H7 (cell line): ENCODE results near the gene PTPRG. TPM values are rescaled to one million over a fixed set of nuclear protein-coding genes. Genes with fewer than 3 reads are reported as not detected.

Source experiments
- DNase-seq: peaks from one replicate; pipeline ENCODE4 v3.0.0; 2012
- H3K27me3 ChIP-seq: 2 replicates; pipeline ENCODE4 v1.6.0; 2011; ENCODE audit warnings: mild to moderate bottlenecking, low read length; ENCODE audit not compliant: control insufficient read depth, insufficient read depth
- H3K36me3 ChIP-seq: replicated peaks from 2 replicates; pipeline ENCODE4 v1.5.1; 2011; ENCODE audit warnings: low read length; ENCODE audit not compliant: control insufficient read depth, insufficient read depth
- H3K4me3 ChIP-seq: 2 replicates; pipeline ENCODE4 v1.5.1; 2011; ENCODE audit warnings: low read depth, mild to moderate bottlenecking, control low read depth, low read length, moderate library complexity; ENCODE audit not compliant: insufficient read depth
- total RNA-seq: library from RNA; depleted of rRNA; stranded (reverse); fragments of >200 nt; shearing (Covaris generic); gene quantifications from 2 replicates; pipeline ENCODE4 v1.2.3, GENCODE V29; 2014

PTPRG gene
- total RNA-seq, 1 experiment from 2014 or later: 54.4 TPM

DNA sequence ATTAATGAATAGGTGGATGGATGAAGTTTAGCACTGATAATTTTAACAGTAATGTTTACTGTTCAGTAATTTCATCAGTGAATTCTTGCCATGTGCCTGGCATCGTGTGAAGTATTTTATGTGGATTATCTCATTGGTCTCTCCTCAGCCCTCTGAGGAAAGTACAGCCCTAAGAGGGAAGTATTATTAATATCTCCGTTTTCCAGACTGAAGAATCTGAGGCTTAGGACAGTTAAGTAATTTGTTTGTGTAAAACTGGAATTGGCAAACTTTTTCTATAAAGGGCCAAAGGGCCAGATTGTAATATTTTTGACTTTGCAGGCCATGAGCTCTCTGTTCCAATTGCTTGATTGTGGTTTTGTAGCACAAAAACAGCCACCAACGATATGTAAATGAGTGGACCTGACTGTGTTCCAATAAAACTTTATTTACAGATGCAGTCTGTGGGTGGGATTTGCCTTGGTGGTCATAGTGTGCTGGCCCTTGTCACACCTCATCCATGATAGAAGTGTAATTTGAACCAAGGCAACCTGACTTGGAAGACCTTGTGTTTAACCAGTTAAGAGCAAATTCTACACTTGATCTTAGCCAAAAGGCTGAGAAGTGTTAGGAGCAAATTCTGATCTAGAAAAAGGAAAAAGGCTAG, 556.7 kb downstream of the PTPRG start:
- Histone ChIP-seq H3K27me3 (no peaks in the 10 kb centered on the region), H3K36me3 (no peaks in the 10 kb centered on the region), H3K4me3 (no peak overlapping the region)
- no peak for DNase-seq

DNA sequence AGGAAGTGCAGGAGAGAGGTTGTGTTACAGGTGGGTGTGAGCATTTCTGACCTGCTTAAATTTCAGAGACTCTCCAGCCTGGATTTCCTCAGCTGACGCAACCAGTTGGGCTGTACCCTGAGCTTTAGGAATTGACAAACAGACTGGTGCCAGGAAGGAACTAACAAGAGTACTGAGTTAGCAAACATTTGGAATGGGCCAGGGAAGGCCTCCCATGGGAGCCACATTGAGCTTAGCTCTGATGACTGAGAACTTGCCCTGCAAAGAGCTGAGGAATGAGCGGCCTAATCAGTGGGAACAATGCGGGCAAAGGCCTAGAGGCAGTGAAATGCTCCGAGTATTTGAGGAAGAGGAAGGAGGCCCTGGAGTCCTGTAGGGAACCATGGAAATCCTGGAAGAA, 557.8 kb downstream of the PTPRG start:
- DNase-seq: no peak
- H3K27me3 ChIP-seq: no peaks in the 10 kb centered on the region

DNA sequence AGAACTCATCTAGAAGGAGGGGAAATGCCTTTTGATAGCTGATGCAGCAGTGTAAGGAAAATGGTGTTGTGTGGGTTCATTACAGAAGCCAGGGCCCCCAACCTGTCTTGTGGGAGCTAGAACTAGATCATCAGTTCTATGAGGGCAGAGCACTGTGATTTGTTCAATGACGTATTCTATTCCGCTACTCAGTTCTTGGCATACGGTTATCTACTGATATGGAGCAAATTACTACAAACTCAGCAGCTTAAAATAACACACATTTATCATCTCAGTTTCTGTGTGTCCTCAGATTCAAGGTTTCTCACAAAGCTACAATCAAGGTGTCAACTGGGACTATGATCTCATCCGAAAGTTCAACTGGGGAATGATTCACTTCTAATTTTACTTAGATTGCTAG, 561.4 kb downstream of the PTPRG start:
- H3K27me3 ChIP-seq: no peaks in the 10 kb centered on the region
- no peak for DNase-seq
- no peaks in the 10 kb centered on the region for H3K36me3 ChIP-seq
- no peak overlapping the region for H3K4me3 ChIP-seq

More for the DNA sequence above, 557.8 kb downstream of the PTPRG start:
- Histone ChIP-seq H3K36me3 (no peaks in the 10 kb centered on the region), H3K4me3 (no peak overlapping the region)

GRCh38 chr3:62125380-62125779, 564.0 kb downstream of the PTPRG start:
- no peaks in the 10 kb centered on the region for H3K27me3 ChIP-seq
- no peak overlapping the region for H3K4me3 ChIP-seq
- H3K36me3 ChIP-seq: no peaks in the 10 kb centered on the region
- DNase-seq: no peak

GRCh38 chr3:62127116-62127515, 565.7 kb downstream of the PTPRG start:
- Histone ChIP-seq H3K36me3 (no peaks in the 10 kb centered on the region), H3K4me3 (no peak overlapping the region), H3K27me3 (no peaks in the 10 kb centered on the region)
- no peak for DNase-seq

DNA sequence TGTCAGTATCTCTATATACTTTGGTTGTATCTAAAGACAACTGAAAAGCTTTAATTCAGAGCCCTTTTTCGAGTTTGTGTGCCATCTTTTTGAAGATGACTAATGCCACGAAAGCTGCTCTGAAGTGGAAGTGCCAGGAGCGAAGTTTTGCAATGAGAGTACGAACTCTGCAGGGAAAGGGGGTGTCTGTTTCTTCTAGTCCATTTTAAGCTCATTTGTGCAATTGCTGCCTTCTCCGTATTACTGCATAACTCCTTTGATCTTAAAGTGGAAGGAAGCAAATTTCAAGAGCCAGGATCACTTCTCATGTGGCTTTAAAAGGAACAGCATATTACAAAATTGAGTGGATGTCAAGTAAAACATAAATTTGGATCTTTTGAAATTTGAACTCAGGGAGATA, 566.7 kb downstream of the PTPRG start:
- no peaks in the 10 kb centered on the region; the same call in 1 of the 2 replicates for H3K36me3 ChIP-seq
- no peak for DNase-seq

DNA sequence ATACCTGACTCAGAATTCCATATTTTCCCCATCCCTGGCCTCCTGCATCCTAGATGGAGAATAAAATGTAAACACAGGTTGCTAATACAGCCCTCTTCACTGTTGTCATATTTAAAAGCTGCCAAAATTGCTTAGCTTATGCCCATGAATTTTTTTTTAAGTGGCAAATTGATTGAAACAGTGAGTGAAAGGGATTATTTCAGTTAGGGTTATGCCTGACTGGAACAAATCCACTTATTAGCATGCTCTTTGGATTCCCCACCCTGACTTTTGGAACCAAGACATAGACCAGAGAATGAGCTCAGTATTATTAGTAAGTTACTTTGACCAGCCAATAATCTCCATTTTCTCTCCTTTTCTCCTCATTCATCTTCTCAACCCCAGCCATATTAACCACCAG, 567.3 kb downstream of the PTPRG start:
- no peaks in the 10 kb centered on the region; the same call in 1 of the 2 replicates for H3K36me3 ChIP-seq

More for the DNA sequence above, 566.7 kb downstream of the PTPRG start:
- no peak overlapping the region for H3K4me3 ChIP-seq
- H3K27me3 ChIP-seq: no peaks in the 10 kb centered on the region

GRCh38 chr3:62131050-62131449, 569.7 kb downstream of the PTPRG start:
- Histone ChIP-seq H3K36me3 (no peaks in the 10 kb centered on the region; the same call in 1 of the 2 replicates), H3K27me3 (no peaks in the 10 kb centered on the region), H3K4me3 (no peak overlapping the region)
- DNase-seq: no peak

More for the DNA sequence above, 567.3 kb downstream of the PTPRG start:
- DNase-seq: no peak
- H3K27me3 ChIP-seq: no peaks in the 10 kb centered on the region
- no peak overlapping the region for H3K4me3 ChIP-seq

DNA sequence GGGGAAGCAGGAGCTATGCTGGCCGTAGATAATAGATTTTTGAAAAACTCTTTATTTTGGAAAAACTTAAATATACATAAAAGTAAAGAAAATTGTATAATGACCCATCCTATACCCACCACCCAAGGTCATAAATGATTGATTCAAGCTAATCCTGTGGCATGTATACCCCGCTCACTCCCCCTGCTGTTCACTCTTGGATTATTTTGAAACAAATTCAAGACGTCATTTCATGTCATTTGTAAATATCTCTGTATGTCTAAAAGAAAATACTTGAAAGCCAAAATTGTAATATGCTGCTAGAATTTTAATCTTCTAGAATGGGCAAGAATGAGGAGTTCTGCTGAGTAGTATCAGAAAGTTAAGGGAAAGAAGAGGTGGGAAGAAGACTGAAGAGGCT, 570.2 kb downstream of the PTPRG start:
- H3K36me3 ChIP-seq: no peaks in the 10 kb centered on the region; the same call in 1 of the 2 replicates
- DNase-seq: no peak
- no peaks in the 10 kb centered on the region for H3K27me3 ChIP-seq
- no peak overlapping the region for H3K4me3 ChIP-seq

DNA sequence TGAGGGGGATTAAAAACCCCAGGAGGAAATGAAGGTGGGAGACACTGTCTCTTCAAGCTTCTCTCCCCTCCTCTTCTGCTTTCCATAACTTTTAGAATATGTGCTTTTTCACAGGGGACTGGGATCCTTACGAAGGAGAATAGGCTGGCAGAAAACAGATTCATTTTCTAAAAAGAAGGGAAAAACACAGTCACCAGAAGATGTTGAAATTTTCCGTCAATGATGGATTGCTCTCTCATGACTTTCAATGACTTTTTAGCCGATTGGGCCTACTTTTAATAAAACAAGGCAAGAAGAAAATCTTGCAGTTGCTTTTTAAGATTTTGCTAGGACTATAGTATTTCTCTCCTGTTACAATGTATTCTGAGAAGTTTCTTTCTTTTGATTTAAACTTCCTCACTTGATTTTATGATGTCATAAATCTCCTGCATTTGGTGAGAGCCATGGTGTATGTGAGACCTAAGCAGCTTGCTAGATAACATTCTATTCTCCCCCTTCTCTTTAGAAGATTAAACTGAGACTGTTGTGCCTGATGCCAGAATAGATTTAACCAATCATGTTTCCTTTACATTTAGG, 570.7 kb downstream of the PTPRG start:
- DNase-seq: no peak
- H3K27me3 ChIP-seq: no peaks in the 10 kb centered on the region
- no peaks in the 10 kb centered on the region; the same call in 1 of the 2 replicates for H3K36me3 ChIP-seq
- no peak overlapping the region for H3K4me3 ChIP-seq

DNA sequence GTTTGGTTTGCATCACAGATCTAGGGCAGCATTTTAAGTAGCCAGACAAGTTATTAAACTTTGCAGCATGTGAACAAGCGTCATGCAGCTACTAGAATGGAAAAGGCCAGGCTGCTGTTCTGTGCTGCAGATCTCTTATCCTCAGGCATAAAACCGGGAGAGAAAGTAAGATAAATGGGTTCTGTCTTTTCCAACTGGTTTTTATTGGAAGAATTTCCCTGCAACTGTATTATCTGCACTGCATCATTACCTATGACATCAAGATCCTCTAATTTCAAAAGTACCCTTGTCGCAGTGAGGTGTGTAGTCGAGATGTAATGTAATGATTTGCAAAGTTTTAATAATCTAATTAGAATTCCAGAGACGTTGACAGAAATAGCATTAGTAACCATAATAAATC, 571.6 kb downstream of the PTPRG start:
- H3K4me3 ChIP-seq: no peak overlapping the region
- no peak for DNase-seq
- H3K27me3 ChIP-seq: no peaks in the 10 kb centered on the region
- no peaks in the 10 kb centered on the region; the same call in 1 of the 2 replicates for H3K36me3 ChIP-seq

DNA sequence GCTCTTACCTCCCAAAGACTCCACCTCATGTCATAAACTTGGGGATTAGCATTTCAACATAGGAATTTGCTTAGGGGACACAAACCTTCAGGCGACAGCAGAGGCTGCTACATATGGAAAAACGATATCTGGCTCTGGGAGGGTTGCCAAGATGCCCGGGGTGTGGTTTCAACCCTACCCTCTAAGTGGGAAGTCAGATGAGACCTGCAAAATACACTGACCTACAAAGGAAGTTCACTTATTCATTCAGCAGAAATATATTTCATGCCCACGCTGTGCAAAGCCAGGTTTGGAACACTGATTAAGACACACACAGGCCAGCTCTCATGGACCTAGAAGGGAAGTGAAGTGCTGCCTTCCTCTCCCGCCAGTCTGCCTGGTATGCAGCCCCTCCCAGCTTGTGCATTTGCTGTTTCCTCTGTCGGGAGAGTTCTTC, 572.7 kb downstream of the PTPRG start:
- H3K4me3 ChIP-seq: no peak overlapping the region
- no peaks in the 10 kb centered on the region; the same call in 1 of the 2 replicates for H3K36me3 ChIP-seq
- DNase-seq: no peak
- no peaks in the 10 kb centered on the region for H3K27me3 ChIP-seq

DNA sequence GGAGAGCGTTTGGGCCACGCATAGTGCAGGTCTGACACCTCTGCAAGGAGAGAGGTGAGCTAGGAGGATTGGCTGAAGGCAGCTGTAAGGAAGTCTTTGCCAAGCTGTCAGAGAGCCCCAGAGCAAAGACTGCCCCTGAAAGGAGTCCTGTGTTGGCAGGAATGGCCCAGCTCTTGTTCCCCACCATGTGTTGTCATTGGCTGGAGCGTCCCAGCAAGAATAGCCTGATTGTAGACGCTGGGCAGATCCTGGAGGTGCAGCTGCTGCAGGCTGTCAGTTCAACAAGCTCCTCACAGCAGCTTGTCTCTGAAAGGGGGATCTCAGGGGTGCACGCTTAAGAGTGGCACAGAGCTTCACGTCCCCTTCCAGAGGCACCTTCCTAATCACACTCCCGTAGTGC, 574.4 kb downstream of the PTPRG start:
- Histone ChIP-seq H3K4me3 (no peak overlapping the region), H3K36me3 (no peaks in the 10 kb centered on the region; the same call in 1 of the 2 replicates), H3K27me3 (no peaks in the 10 kb centered on the region)
- DNase-seq: no peak

GRCh38 chr3:62139957-62140356, 578.6 kb downstream of the PTPRG start:
- Histone ChIP-seq H3K36me3 (no peaks in the 10 kb centered on the region), H3K27me3 (no peaks in the 10 kb centered on the region), H3K4me3 (no peak overlapping the region)
- DNase-seq: no peak

DNA sequence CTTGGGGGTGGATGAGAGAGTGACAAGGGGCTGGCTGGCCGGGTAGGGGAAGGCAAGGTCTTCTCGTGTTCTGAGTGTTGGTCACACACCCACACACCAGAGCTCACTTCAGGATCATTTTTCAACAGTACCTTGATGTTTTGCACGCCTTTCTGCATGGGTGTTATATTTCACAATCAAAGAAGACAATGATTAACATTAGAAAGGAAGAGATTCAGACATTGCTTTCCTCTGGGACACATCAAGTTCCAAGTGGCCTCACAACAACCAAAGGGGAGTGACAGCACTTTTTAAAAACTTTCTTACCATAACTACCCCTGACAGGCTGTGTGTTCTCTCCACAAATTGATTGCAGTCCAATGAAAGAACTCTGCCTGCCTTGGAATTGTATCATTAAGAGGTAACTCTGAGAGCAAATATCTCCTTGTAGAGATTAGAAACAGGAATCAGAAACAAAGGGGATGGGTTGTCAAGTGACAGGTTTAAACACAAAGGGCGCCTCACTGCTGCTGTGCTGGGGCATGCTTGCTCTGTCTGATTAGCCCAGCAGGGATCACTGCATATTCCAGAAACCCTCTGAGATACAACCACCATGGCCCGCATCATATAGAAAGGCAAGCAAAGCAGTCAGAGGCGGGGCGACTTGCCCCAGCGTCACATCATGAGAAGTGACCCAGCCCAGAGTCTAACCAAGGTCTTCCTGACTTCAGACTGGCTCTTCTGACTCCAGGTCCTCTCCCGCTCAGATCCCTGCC, 581.1 kb downstream of the PTPRG start:
- H3K4me3 ChIP-seq: no peak overlapping the region
- H3K36me3 ChIP-seq: no peaks in the 10 kb centered on the region
- no peak for DNase-seq
- no peaks in the 10 kb centered on the region for H3K27me3 ChIP-seq
